SK-N-SH (cell line): ENCODE data around the gene ERCC8. TPM values are rescaled to one million over a fixed set of nuclear protein-coding genes. Genes with fewer than 3 reads are reported as not detected.

Experiments used
- CTCF ChIA-PET: fragments of 300-600, 350-600 bp; formaldehyde crosslinking; extraction: SDS; loops from one replicate; lab custom pipeline; 2021; lab: Yijun Ruan, JAX
- POLR2A ChIA-PET: fragments of 350-600 bp; sonication (Branson Sonifier 250); formaldehyde crosslinking; extraction: SDS; loops from one replicate; lab custom pipeline; 2020; ENCODE audit warnings: antibody characterized with exemption, inconsistent platforms; lab: Yijun Ruan, JAX
- DNase-seq: peaks from one replicate; pipeline ENCODE4 v3.0.0; 2012
- H2AFZ ChIP-seq: fragments of 200-600 bp; sonication (generic); 2 replicates; pipeline ENCODE4 v1.8.1; 2016; ENCODE audit warnings: antibody characterized with exemption, mild to moderate bottlenecking, low read depth
- H3F3A ChIP-seq: fragments of 200-600 bp; sonication (generic); replicated peaks from 2 replicates; pipeline ENCODE3; 2016; ENCODE audit warnings: antibody characterized with exemption, mild to moderate bottlenecking; ENCODE audit not compliant: insufficient read depth
- H3K27ac ChIP-seq, 2 experiments: fragments of 200-500 bp in 1 of 2; fragments of 200-600 bp in 1 of 2; sonication (Bioruptor generic) in 1 of 2; sonication (generic), shearing (Covaris generic) in 1 of 2; 2 replicates each; pipeline versions ENCODE4 v1.5.1 to v1.6.1; 2014 to 2016; ENCODE audit warnings: low read depth in 2 of 2, inconsistent platforms in 1 of 2, low read length in 1 of 2, mild to moderate bottlenecking in 1 of 2, mixed read lengths in 1 of 2
- H3K27me3 ChIP-seq: fragments of 200-600 bp; sonication (generic), shearing (Covaris generic); 2 replicates; pipeline ENCODE4 v1.6.1; 2016; ENCODE audit warnings: mixed run types; ENCODE audit not compliant: insufficient read depth
- H3K36me3 ChIP-seq, 2 experiments: fragments of 200-500 bp in 1 of 2; fragments of 200-600 bp in 1 of 2; sonication (Bioruptor generic) in 1 of 2; sonication (generic) in 1 of 2; replicated peaks in 1 of 2; 2 replicates each; pipeline versions ENCODE3 to v1.5.1; 2014 to 2016; ENCODE audit warnings: low read length in 1 of 2, mild to moderate bottlenecking in 1 of 2; ENCODE audit not compliant: insufficient read depth in 2 of 2, control insufficient read depth in 1 of 2
- H3K4me1 ChIP-seq, 2 experiments: fragments of 200-500 bp in 1 of 2; fragments of 200-600 bp in 1 of 2; sonication (Bioruptor generic) in 1 of 2; sonication (generic), shearing (Covaris generic) in 1 of 2; 2 replicates each; pipeline versions ENCODE4 v1.5.1 to v1.6.1; 2014 to 2016; ENCODE audit warnings: low read depth in 1 of 2, low read length in 1 of 2, mixed run types in 1 of 2; ENCODE audit not compliant: insufficient read depth in 2 of 2, control insufficient read depth in 1 of 2
- H3K4me2 ChIP-seq: fragments of 200-600 bp; sonication (generic), shearing (Covaris generic); 2 replicates; pipeline ENCODE4 v1.6.1; 2017; ENCODE audit warnings: mixed run types
- H3K4me3 ChIP-seq, 2 experiments: fragments of 200-500 bp in 1 of 2; fragments of 200-600 bp in 1 of 2; sonication (Bioruptor generic) in 1 of 2; sonication (generic), shearing (Covaris generic) in 1 of 2; 2 replicates each; pipeline versions ENCODE4 v1.5.1 to v1.8.1; 2014 to 2016; ENCODE audit warnings: low read depth in 2 of 2, inconsistent platforms in 1 of 2, low read length in 1 of 2, mild to moderate bottlenecking in 1 of 2, mixed read lengths in 1 of 2, moderate library complexity in 1 of 2
- H3K79me2 ChIP-seq: fragments of 200-600 bp; sonication (generic); 2 replicates; pipeline ENCODE4 v1.8.1; 2017; ENCODE audit warnings: mild to moderate bottlenecking; ENCODE audit not compliant: insufficient read depth
- H3K9ac ChIP-seq: fragments of 200-600 bp; sonication (generic); 2 replicates; pipeline ENCODE4 v1.6.1; 2017; ENCODE audit warnings: mixed run types
- H3K9me2 ChIP-seq: fragments of 200-600 bp; sonication (generic); 2 replicates; pipeline ENCODE4 v1.6.1; 2017; ENCODE audit warnings: mixed run types
- H3K9me3 ChIP-seq: fragments of 200-600 bp; sonication (generic); 2 replicates; pipeline ENCODE4 v1.6.1; 2017; ENCODE audit warnings: mixed run types, mild to moderate bottlenecking, moderate library complexity
- H4K20me1 ChIP-seq: fragments of 200-600 bp; sonication (generic); 2 replicates; pipeline ENCODE4 v1.6.1; 2017; ENCODE audit warnings: mild to moderate bottlenecking, mixed run types; ENCODE audit not compliant: insufficient read depth
- EP300 ChIP-seq, 2 experiments: IDR thresholded peaks; 2 replicates each; pipeline versions ENCODE4 v1.4.0 to v1.6.1; 2012; ENCODE audit warnings: borderline replicate concordance in 1 of 2, low read depth in 1 of 2, low read length in 1 of 2
- EZH2phosphoT487 ChIP-seq: fragments of 200-600 bp; sonication (generic); IDR thresholded peaks from 2 replicates; pipeline ENCODE4 v1.6.1; 2017; ENCODE audit warnings: low read depth, mixed run types, mild to moderate bottlenecking, antibody characterized with exemption, moderate library complexity, borderline replicate concordance
- GATA2 ChIP-seq: sonication (generic); formaldehyde crosslinking; IDR thresholded peaks from 2 replicates; pipeline ENCODE4 v1.5.0; 2020; ENCODE audit warnings: mild to moderate bottlenecking, missing genetic modification reagents
- NRF1 ChIP-seq: IDR thresholded peaks from 2 replicates; pipeline ENCODE4 v1.6.1; 2012; ENCODE audit warnings: low read depth, mild to moderate bottlenecking, low read length
- PBX3 ChIP-seq: IDR thresholded peaks from 2 replicates; pipeline ENCODE4; 2012
- POLR2AphosphoS5 ChIP-seq: IDR thresholded peaks from 2 replicates; pipeline ENCODE4 v1.6.1; 2012; ENCODE audit warnings: low read depth, low read length
- RCOR1 ChIP-seq: fragments of 150-350 bp; IDR thresholded peaks from 2 replicates; pipeline ENCODE4 v1.6.1; 2017; ENCODE audit warnings: antibody characterized with exemption, low read length
- RXRA ChIP-seq: IDR thresholded peaks from 2 replicates; pipeline ENCODE4 v1.4.0; 2012; ENCODE audit warnings: low read depth, mild to moderate bottlenecking, borderline replicate concordance
- SIN3A ChIP-seq: IDR thresholded peaks from 2 replicates; pipeline ENCODE4 v1.6.1; 2012; ENCODE audit warnings: low read depth, mild to moderate bottlenecking, low read length, moderate library complexity, borderline replicate concordance
- SMC3 ChIP-seq: IDR thresholded peaks from 2 replicates; pipeline ENCODE4 v1.6.1; 2012; ENCODE audit warnings: low read depth, low read length, improper control_type of control experiment
- TAF1 ChIP-seq: IDR thresholded peaks from 2 replicates; pipeline ENCODE4 v1.6.1; 2012; ENCODE audit warnings: low read depth, mild to moderate bottlenecking, low read length, moderate library complexity, borderline replicate concordance
- TCF12 ChIP-seq: IDR thresholded peaks from 2 replicates; pipeline ENCODE4 v1.4.0; 2012
- TEAD4 ChIP-seq: IDR thresholded peaks from 2 replicates; pipeline ENCODE4 v1.4.0; 2012; ENCODE audit warnings: mild to moderate bottlenecking, borderline replicate concordance; ENCODE audit not compliant: insufficient read depth
- USF1 ChIP-seq: IDR thresholded peaks from 2 replicates; pipeline ENCODE4 v1.4.0; 2012; ENCODE audit warnings: low read depth, borderline replicate concordance
- USF2 ChIP-seq: fragments of 150-350 bp; IDR thresholded peaks from 2 replicates; pipeline ENCODE4 v1.6.1; 2017; ENCODE audit warnings: antibody characterized with exemption, low read length, low read depth, borderline replicate concordance
- ZBTB33 ChIP-seq: IDR thresholded peaks from 2 replicates; pipeline ENCODE4 v1.4.0; 2012; ENCODE audit warnings: low read depth, borderline replicate concordance
- WGBS: methylation state at CpG from one replicate; pipeline ENCODE4 v1.1.6; 2017; ENCODE audit warnings: low lambda C conversion rate; 5-methylcytosine and 5-hydroxymethylcytosine counted together
- polyA plus RNA-seq, 3 experiments: library from polyadenylated mRNA; depleted of rRNA; stranded (reverse); fragments of >200 nt; gene quantifications; 2 replicates each; pipeline ENCODE4 v1.2.3, GENCODE V29; 2012

The ERCC8 gene
- polyA plus RNA-seq, 1 of the 3 experiments (the other 2 are of a cell fraction): 11.6 TPM

GRCh38 chr5:60887096-60887495 is 57.8 kb downstream of the ERCC8 start:
- TF ChIP-seq RCOR1 (no peak), POLR2AphosphoS5 (no peak), EZH2phosphoT487 (no peak), SMC3 (no peak), USF2 (no peak), EP300 (IDR thresholded peaks at IDR 0.05; ENCODE audit: borderline replicate concordance in 1 of 2, low read depth in 1 of 2, low read length in 1 of 2) (no peak), USF1 (no peak), ZBTB33 (no peak), SIN3A (no peak), TAF1 (no peak), NRF1 (no peak), TCF12 (no peak), PBX3 (no peak), GATA2 (CRISPR knock-in tag) (no peak), RXRA (no peak), TEAD4 (no peak)
- Histone ChIP-seq H3K79me2 (no peaks in the 10 kb centered on the region), H3K9me3 (peaks cover 2% of the 10 kb centered on the region; the same call in 1 of the 2 replicates), H3K27ac (no peak overlapping the region), H3F3A (no peaks in the 10 kb centered on the region), H3K4me3 (no peak overlapping the region), H3K27me3 (no peaks in the 10 kb centered on the region), H3K9ac (no peak overlapping the region), H2AFZ (no peak overlapping the region), H4K20me1 (no peaks in the 10 kb centered on the region), H3K4me1 (no peaks in the 10 kb centered on the region), H3K9me2 (no peaks in the 10 kb centered on the region), H3K4me2 (no peak overlapping the region), H3K36me3 (peaks cover 0 to 14% of the 10 kb centered on the region in 2 experiments)
- 97% methylated on average over 1 of the region's 1 CpG for WGBS
- ChIA-PET POLR2A (no interaction called here), CTCF (interaction anchor here (0.6 kb wide), 1 partner anchor 934 kb away, joined by 3 read pairs; no protein-coding TSS in a partner anchor)
- DNase-seq: no peak
